Suprapubic skin (tissue), 3 donors: Measurements from ENCODE around the gene GIPC1.

Experiments used
- CTCF ChIP-seq, 2 donors: fragments of 200-600 bp in 1 of 2; fragments of 450-650 bp in 1 of 2; sonication (generic) in 1 of 2; IDR thresholded peaks; one replicate each; pipeline ENCODE4 v1.5.1; 2016 to 2019; ENCODE audit warnings: antibody characterized with exemption in 2 of 2, mild to moderate bottlenecking in 1 of 2, moderate library complexity in 1 of 2
- POLR2A ChIP-seq, 2 donors: fragments of 450-650 bp; IDR thresholded peaks; one replicate each; pipeline ENCODE4 v1.6.1; 2017; ENCODE audit warnings: antibody characterized with exemption in 2 of 2, mild to moderate bottlenecking in 2 of 2, moderate library complexity in 2 of 2

GRCh38 chr19:14519245-14519859, 23.4 kb upstream of the GIPC1 start:
- no peak for TF ChIP-seq POLR2A (IDR thresholded peaks at IDR 0.05)
- TF ChIP-seq CTCF (IDR thresholded peaks at IDR 0.05), result no peak
